Loucy (cell line): ENCODE results near the gene CDC37.

Source experiments
- EZH2phosphoT487 ChIP-seq: fragments of 200-600 bp; IDR thresholded peaks from 2 replicates; pipeline ENCODE4 v1.6.1; 2018; ENCODE audit warnings: antibody characterized with exemption, mild to moderate bottlenecking, moderate library complexity, borderline replicate concordance
- TF ChIP-seq, protein P1 (sequence below): fragments of 200-600 bp; sonication (generic); conservative IDR thresholded peaks from 2 replicates; pipeline ENCODE4 v1.5.1; 2014; ENCODE audit warnings: mild to moderate bottlenecking, antibody characterized with exemption, low read length

DNA sequence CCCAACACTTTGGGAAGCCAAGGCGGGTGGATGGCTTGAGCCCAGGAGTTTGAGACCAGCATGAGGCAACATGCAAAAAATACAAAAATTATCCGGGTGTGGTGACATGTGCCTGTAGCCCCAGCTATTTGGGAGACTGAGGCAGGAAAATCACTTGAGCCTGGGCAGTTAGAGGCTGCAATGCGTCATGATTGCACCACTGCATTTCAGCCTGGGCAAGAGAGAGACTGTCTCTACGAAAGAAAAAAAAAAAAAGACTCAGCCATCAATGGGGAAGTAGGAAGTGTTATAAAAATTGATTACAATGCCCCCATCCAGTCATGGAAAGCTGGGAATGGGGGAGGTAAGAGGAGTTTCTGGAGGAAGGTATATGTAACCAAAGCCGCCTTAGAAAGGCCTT lies 28.4 kb downstream of the CDC37 start:
- TF ChIP-seq, protein P1, sequence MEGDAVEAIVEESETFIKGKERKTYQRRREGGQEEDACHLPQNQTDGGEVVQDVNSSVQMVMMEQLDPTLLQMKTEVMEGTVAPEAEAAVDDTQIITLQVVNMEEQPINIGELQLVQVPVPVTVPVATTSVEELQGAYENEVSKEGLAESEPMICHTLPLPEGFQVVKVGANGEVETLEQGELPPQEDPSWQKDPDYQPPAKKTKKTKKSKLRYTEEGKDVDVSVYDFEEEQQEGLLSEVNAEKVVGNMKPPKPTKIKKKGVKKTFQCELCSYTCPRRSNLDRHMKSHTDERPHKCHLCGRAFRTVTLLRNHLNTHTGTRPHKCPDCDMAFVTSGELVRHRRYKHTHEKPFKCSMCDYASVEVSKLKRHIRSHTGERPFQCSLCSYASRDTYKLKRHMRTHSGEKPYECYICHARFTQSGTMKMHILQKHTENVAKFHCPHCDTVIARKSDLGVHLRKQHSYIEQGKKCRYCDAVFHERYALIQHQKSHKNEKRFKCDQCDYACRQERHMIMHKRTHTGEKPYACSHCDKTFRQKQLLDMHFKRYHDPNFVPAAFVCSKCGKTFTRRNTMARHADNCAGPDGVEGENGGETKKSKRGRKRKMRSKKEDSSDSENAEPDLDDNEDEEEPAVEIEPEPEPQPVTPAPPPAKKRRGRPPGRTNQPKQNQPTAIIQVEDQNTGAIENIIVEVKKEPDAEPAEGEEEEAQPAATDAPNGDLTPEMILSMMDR, result no peak
- TF ChIP-seq EZH2phosphoT487, result no peak
